Eye (tissue), 1 donor: ENCODE results near the gene SEMA3C.

Source experiments
- DNase-seq: peaks from one replicate; pipeline ENCODE4 v3.0.0-alpha.2; 2015

The SEMA3C gene

DNA sequence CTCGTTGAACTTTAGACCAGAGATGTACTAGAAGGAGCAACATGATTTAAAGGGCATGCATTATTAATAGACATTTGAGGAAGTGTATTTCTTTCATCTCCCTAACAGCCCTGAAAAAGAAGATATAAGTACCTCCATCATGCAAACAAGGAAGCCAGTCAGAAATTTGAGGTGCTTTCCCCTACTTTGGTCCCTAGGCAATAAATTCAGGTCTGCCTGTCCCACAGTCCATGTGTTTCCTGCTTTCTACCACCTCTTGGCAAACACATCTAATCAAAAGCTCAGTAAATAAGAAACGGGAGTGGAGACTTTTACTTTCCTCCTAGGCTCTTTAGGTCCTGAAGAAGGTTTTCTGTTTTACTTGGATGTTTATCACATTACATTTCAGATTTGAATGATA is 5.2 kb upstream of the SEMA3C start:
- DNase-seq: no peak

DNA sequence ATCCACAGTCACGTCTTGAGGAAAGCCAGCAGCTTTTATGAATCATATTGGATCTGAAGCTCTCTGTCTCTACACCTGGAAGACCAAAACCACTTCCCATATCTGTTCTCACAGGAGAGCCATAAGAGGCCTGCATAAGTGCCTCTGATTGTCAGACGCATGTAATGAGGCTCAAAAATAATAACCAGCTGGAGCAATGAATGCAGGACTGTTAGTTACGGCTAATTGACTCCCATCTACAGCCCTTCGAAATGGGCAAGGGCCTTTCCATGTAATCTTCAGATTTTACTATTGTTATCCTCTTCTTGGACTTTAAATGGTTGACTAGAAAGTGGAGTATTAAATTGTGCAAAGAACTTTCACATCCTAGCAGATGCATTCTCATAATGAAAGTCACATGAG is 4.4 kb upstream of the SEMA3C start:
- DNase-seq: peak; percentile 78

DNA sequence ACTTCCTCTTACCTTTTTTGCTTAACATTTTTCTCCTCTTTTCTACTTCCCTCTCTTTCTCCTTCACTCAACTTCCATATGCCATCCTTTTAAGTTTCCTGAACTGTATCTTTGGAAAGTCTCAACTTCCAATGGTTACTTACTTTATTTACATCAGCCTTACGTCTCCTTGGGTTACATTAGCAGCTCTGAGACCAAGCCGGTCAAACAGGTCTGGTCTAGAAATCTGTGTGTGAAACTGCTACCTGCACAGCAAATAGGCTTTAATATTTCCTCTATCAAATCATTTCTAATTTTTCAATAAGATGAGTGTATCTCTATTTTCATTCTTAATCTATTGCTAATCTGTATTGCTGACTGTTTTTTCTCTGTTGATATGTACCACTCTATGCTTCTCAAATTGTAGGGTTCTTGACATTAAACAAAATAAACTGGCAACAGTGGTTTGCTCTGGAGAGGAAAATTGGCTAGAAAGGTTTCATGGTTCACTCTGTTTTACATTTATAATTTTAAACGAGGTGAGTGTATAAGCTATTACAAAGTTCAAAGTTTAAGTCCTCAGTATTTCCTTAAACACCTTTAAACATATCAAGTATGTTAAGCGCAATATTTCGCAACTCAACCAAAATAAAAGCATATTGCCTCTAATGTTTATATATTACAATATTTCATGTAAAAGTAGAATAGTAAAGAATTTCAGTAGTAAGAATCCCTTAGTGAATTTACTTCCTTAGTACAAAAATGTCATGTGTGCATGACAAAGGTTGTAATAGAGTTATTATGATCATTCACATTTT is 3.6 kb upstream of the SEMA3C start:
- DNase-seq: no peak

DNA sequence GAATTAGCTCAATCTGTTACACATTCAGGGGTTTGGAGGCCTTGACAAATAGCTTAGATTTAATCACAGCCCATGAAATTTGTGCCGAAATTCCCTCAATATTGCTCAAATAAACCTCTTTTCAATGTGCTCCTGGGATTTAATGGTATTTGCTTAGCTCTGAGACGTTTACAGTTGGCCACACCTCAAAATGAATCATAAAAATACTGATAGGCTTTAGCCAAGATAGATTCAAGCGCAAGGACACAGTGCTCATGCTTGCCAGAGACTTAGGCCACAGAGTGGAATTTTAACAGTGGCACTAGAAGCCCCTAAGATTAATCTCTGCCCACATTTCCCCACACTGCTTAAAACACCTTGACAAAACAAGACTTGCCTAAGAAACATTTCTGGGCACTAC is 2.3 kb upstream of the SEMA3C start:
- DNase-seq: no peak

DNA sequence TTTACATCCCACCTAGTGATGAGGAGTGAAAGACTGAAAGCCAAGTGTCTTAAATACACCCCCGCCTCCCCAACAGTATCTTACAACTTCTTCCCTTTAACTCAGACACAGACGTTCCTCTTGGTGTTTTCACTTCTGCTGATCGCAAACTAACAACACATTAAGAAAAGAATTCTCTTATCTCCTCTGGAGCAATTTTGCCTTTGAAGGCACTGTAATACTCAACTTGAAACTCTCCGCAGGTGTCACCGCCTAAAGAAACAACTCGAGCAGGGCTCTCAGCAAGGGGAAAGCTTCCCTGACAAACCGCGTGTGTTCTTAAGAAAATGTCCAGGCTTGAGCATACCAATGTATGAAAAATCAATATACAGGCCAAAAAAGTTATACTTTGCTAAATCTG is 452 bp downstream of the SEMA3C start:
- DNase-seq: no peak

DNA sequence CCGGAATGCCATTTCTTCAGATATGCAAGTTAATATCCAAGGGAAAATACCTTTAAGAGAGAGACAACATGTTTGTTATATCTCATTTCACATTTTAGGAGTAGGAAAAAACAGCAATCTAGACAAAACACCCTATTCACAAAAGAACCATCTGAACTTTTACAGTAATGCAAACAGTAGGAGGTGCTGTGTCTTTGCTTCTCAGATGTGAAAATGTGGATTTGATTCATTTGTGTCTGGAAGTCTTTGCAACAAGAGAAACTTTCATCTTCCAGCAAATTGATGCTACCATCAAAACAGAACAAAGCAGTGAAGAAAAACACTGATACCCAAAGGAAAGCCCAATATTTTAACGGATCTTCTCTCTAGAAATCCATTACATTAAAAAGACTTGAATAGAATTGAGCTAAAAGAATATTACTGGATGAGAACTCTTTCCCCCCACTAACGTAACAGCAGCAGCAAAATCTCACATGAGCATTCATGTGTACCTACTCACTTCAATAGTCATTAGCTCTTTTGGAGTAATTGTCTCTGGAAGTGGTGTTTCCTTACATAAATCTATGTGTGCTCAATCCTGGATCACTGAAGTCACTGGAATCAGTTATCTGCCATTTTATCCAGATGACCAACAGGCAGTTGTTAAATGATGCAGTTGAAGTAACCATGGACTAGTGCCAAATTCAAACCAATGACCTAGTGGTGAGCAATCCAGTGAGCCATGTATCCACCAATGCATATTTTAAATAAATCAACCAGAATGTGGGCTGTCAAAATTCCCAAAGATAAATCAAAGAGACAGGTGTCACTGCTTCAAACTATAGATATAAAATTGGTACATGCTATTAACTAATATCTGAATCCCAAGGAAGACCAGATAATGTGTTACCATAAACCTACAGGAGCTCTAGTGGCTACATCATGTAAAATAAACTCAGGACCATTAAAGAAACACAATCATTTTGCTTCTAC is 1.8 kb downstream of the SEMA3C start:
- peak; percentile 51 for DNase-seq

DNA sequence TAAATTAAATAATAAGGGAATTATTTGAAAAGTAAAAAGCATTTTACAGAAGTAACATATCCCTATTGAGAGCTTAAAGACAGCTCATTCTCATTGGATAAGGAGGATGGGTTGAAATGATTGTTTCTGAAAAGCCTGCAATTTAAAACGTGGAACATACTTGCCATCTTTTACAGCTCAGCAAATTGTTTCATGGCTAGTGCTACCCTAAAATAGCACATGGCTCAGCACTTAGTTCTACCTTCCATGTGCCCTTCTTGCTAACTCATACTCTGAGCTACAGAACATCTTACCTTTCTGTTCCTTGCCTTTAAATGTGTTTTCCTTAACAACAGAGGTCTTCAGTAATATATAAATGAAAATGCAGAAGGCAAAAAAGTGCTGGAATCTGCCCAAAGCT is 8.6 kb downstream of the SEMA3C start:
- DNase-seq: no peak

DNA sequence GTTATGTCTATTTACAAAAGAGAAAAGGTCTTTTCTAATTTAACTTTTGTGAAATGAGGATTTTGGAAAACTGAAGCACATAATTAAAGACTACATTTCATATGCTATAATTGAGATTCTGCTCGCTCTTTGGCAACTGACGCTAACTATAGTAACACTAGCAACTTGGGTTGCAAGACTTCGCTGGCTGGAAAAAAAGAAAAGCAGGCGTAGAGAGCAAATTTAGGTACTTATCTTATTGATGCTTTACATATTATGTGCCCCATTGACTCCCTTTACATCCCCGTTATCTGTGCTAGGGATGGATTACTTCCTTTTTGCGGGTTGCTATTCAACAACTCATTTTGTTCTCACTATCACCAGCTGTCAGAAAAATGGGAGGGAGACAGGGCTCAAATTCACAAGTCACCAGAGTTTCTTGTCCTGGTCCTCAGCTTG is 10.5 kb downstream of the SEMA3C start:
- DNase-seq: no peak

DNA sequence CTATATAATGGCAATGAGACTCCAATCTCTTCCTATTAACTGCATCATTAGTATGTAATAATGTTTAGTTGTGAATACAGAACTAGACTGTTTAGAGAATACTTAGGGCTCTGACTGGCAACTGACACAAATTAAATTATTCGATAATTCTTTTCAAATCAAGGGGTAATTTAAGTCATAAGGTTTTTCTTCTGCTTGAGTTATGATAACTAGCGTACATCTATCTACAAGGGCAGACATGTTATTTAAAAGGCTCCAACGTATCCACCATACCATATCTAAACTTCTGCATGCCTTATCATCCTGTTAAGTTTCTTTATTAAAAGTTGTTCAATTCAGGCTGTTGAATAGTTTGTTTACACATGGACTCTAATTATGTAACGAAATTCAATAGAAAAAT is 11.2 kb downstream of the SEMA3C start:
- no peak for DNase-seq

DNA sequence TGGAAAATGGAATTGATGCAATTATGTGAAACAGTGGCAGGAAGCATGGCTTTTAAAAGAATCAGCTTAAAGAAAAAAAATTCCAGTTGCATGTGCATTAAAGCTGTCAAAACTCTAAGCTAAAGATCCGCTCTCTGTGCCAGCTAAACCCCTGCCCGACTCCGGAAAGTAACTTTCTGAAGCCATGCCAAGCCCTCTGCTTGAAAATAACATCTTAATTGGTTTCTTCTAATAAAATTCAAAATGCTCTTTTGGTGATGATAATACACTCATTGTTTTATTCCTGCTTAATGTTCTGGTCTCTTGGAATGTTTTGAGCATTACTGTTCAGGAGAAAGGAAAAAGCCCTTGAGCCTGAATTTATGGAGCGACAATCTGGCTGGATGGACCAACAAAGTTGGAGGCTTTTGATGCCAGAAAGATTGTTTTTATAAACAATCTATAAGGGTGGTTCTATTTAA is 11.7 kb downstream of the SEMA3C start:
- no peak for DNase-seq

DNA sequence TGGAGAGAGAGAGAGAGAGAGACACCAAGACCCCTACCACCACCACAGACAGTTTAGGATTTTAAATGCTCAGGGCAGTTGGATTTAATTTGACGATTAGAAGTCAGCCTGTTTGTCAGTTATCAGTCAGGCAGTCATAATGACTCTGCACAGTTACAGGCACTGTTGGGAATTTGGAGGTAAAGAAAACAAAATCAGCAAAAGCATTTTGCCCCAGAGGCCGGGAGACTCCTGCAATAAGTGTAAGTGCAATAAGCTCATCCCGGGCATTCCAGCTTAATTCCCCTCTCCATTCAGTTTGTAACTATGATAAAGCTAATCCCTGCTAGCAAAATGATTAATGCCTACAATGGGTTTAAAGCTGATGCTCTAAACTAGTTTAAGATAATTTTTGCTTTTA is 13.5 kb downstream of the SEMA3C start:
- DNase-seq: no peak

DNA sequence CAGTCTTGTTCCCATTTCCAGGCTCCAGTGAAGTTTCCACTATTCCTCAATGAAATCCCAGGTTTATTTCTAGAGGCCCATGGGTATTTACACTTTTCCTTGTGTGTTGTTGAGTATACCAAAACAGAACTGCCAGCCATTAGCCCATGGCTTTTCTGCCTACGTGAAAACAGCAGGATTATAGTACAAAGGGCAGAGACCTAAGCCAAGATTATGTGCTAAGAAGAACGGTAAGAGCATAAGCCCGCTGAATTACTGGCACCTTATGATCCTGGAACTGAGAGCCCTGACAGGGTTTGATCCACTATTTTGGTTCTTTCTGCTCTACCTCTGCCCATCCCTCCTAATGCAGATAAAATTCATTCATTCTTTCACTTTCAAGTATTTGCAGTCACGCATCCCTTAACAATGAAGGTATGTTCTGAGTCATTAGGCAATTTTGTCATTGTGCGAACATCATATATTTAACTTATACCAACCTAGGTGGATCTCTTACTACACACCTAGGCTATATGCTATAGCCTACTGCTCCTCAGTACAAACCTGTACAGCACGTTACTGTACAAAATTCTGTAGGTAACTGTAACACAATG is 16.0 kb downstream of the SEMA3C start:
- DNase-seq: no peak

DNA sequence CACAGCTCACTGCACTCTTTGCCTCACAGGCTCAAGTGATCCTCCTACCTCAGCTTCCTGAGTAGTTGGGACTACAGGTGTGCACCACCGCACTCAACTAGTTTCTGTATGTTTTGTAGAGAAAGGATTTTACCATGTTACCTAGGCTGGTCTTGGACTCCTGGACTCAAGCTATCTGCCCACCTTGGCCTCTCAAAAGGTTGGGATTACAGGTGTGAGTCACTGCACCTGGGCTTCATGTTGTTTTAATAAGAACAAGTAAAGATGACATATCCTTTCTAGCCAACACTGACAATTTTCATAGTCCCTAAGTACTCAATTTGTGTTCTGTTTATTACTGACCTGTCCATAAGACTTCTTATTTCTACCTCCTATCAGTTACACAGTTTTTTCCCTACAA is 16.8 kb downstream of the SEMA3C start:
- DNase-seq: no peak

DNA sequence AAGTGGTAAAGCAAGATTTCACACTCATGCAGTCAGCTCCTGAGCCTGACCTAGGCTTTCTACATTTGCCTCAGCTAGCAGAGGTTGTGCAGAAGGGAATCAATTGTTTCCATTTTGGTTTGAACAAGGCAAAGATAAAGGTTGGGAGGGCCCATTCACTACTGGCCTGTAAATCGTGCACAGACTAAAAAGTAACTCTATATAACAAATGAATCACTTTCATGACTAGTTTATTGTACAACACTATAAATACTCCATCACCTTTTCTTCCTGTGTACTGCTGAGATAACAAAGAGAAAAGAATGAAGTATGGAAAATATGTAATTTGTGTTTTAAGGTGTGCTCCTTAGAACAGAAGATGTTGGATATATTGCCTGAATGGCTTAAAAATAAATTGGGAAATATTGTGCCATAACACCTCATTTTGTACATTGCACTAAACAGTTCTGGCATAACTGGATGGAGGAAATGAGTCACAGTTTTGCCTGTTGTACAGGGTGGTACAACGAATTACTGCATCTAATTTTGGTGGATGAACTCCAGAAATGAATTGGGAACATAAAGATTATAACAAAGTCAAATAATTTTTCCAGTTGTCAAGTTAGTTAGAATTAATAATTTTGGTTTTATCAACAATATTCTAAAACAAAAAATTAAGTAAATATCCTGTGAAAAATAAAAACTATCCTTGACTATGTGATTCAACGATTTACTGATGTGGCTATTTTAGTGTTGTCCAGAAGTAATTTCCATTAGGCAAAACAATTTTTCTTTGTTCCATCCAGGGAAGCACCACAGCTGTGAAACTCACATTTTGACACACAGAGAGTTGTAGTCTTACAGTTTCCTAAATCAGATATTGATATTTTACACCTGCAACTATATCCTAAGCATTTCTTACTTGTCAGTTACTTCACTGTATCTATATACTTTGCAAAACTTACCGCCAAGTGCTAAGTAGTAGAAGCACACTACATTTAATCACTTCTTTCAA is 18.0 kb downstream of the SEMA3C start:
- no peak for DNase-seq

DNA sequence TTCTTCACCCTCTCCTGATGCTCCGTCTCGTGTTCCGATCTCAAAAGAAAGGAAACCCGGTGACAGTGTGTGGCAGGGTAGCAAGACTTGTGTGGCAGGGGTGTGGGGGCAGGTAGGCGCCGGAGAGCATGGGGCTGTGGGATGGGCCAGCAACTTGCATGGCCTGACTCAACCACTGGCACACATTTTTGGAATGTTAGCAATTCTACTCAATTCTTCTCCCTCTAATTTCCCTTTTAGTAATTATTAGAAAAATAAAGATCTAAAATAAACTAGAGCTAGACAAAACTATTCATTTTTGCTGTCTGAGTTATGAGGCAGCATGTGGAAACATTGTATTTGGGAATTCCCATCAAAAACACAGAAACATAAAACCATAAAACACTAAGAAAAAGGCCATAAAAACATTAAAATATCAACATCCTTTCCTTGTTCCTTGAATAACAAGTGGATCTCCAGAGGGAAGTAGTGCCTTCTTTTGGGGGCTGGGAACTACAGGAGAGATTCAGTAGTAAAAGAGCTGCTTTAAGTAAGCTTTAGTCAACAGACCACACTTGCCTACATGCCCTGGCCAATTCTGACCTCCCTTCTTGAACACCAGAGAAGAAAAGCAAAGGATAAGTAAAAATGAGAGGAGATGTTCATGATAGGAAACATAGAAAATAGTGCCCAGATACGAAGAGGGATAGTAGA is 21.8 kb downstream of the SEMA3C start:
- DNase-seq: no peak

DNA sequence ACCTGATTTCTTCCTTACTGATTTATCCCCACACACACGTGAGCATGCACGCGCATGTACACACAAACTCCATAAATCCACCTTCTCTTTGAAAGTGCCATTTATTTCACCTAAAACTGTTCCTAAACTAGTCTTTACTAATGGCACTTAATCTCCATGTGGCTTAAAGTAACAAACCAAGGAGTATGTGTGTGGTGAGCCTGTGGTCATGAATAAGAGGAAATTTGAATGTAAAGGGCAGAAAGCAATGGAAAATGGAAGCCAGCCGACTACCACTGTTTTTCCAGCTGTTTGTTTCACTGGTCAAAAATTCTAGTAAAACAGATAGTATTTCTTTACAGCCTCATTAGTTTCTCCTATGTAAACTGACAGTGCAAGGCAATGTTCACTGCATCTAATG is 23.8 kb downstream of the SEMA3C start:
- DNase-seq: no peak

DNA sequence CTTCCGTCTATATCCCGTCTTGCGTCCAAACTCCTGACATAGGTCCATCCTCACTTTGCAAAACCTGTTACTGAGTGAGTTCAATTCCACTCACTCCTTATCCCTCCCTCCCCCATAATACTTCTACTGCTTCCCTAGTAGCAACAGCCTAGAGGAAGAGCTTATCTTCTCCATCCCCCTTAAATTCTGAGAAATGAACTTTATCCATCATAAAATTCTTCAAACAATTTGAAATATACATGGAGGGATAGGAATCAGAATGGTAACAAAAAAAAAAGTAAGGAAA is 27.6 kb downstream of the SEMA3C start:
- DNase-seq: no peak

DNA sequence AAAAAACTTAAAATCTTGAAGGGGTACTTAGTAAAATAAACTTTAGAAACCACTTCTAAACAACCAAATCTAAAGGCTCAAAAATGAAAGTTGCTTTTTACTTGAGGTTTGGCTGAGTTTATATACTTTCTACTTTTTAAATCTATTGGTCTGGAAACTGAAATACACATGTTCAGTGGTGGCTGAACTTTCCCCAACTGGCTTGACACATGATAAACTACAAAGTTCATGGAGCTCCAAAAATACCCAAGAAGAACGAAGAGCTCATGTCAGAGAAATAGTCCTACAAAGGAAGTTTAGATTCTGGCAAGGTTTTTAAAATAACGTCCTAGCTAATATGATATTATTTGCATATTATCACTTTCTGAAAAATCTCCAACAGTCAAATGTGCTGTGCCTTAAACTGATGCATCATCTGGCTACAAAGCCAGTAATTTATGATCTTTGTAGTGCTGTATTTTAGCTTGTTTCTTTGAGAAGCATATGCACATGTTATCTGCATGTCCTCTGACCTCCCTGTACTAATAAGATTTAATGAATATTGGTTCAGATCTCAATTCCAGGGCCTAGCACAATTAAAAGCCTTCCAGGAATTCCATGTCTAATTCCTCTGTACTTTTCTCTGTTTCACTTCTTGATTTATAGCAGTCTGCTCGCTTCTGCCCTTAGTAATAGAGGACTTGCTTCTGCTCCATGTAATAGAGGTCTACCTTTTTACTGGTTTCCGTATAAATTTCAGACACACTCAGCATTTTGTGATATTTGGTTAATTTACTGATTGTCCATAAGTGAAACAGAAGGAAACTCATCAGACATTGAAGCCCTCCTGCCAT is 28.2 kb downstream of the SEMA3C start:
- DNase-seq: no peak

DNA sequence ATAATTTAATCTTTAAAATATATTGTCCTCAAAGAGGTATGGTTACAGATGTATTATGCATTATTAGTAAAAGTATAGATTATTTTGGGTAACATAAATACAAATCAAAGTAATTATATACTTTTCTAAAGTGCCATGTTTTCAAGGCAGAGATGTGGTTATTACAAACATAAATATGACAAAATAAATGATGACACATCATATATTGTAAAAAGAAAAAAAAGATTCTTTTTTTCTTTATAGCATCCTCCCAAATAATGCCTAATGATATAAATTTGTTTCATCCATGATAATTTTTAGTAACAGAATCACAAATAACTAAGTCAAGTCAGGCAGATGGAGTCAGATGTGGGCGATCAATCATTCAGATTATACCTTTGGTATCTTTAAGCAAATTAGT is 29.3 kb downstream of the SEMA3C start:
- DNase-seq: no peak

DNA sequence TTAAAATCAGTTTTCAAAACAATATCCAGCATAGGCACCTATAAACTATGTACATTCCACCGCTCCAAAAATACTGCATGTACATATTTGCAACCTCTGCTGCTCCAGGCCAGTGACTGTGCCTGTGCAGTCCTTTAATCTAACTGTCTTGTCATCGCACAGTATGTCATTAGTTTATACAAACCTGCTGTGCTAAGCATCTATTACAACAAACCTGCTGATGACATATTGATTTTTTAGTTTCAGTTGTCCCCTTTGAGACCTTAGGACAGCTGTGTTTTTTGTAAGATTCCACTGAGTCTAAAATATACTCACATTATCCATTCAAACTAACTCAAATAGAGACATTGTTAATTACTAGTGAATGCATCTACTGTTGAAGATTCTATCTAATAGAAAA is 33.1 kb downstream of the SEMA3C start:
- no peak for DNase-seq
